Mammary epithelial cell (primary cell): ENCODE data around the gene LTA.

Source experiments
- EZH2 ChIP-seq: IDR thresholded peaks from 2 replicates; pipeline ENCODE4 v1.6.1; 2012; ENCODE audit warnings: low read length, inconsistent platforms, borderline replicate concordance
- TF ChIP-seq, protein P1 (sequence below), 2 donors: IDR thresholded peaks in 1 of 2; conservative IDR thresholded peaks in 1 of 2; 2 replicates each; pipeline ENCODE4 v1.5.1; 2011 to 2012; ENCODE audit warnings: inconsistent platforms in 2 of 2, low read length in 2 of 2, mild to moderate bottlenecking in 2 of 2, control low read depth in 1 of 2, low read depth in 1 of 2; ENCODE audit not compliant: insufficient read depth in 1 of 2; ENCODE audit errors: extremely low read depth in 1 of 2

DNA sequence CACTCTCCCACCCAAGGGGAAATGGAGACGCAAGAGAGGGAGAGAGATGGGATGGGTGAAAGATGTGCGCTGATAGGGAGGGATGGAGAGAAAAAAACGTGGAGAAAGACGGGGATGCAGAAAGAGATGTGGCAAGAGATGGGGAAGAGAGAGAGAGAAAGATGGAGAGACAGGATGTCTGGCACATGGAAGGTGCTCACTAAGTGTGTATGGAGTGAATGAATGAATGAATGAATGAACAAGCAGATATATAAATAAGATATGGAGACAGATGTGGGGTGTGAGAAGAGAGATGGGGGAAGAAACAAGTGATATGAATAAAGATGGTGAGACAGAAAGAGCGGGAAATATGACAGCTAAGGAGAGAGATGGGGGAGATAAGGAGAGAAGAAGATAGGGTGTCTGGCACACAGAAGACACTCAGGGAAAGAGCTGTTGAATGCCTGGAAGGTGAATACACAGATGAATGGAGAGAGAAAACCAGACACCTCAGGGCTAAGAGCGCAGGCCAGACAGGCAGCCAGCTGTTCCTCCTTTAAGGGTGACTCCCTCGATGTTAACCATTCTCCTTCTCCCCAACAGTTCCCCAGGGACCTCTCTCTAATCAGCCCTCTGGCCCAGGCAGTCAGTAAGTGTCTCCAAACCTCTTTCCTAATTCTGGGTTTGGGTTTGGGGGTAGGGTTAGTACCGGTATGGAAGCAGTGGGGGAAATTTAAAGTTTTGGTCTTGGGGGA, 4.0 kb downstream of the LTA start:
- TF ChIP-seq, protein P1, sequence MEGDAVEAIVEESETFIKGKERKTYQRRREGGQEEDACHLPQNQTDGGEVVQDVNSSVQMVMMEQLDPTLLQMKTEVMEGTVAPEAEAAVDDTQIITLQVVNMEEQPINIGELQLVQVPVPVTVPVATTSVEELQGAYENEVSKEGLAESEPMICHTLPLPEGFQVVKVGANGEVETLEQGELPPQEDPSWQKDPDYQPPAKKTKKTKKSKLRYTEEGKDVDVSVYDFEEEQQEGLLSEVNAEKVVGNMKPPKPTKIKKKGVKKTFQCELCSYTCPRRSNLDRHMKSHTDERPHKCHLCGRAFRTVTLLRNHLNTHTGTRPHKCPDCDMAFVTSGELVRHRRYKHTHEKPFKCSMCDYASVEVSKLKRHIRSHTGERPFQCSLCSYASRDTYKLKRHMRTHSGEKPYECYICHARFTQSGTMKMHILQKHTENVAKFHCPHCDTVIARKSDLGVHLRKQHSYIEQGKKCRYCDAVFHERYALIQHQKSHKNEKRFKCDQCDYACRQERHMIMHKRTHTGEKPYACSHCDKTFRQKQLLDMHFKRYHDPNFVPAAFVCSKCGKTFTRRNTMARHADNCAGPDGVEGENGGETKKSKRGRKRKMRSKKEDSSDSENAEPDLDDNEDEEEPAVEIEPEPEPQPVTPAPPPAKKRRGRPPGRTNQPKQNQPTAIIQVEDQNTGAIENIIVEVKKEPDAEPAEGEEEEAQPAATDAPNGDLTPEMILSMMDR (conservative IDR thresholded peaks at IDR 0.05 in 1 of 2, IDR thresholded peaks at IDR 0.05 in 1 of 2; ENCODE audit: extremely low read depth in 1 of 2, insufficient read depth in 1 of 2, low read depth in 1 of 2, low read length in 2 of 2): no peak
- no peak for TF ChIP-seq EZH2
